GM18867 (cell line): ENCODE results near the gene TCF23.
"Not testable (repeated sequence)": the region's sequence is repeated elsewhere in the genome, so short reads cannot be mapped to it uniquely, and the experiment has no call there.

Experiments used
- ATAC-seq: cut with Tn5 transposase; IDR thresholded peaks from one replicate; pipeline ENCODE4 v1.9.1; 2021; ENCODE audit warnings: mild to moderate bottlenecking, moderate library complexity; ENCODE audit not compliant: unreplicated experiment

The TCF23 gene

DNA sequence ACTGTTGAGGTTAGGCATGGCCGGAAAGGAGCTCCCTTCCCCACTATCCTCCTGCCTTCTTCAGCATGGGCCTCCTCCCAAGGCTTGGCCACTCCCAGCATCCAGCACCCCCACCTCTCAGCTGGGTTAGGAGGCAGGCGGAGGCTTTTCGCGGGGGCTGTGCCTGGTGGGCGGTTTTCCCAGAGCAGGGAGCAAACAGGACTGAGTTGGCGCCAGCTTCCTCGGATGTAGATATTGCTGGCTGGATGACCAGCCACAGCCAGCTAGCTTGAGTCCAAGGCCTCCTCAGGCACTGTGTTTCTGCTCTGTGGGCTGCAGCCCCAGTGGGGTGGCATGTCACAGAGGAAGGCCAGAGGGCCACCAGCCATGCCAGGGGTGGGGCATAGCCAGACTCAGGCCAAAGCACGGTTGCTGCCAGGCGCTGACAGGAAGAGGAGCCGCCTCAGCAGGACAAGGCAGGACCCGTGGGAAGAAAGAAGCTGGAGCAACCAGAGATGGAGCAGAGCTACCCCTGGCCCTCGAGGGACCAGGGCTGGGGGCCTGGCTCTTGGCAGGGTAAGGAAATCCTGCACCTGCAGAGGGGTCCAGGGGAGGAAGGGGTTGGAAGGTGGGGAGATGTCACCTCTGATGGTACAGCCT lies at the start of gene TCF23:
TCF23 (plus strand) TSS at position 204 of the 639 bp plus-strand sequence; CDS start at position 334, 130 bp downstream.
- no peak for ATAC-seq

DNA sequence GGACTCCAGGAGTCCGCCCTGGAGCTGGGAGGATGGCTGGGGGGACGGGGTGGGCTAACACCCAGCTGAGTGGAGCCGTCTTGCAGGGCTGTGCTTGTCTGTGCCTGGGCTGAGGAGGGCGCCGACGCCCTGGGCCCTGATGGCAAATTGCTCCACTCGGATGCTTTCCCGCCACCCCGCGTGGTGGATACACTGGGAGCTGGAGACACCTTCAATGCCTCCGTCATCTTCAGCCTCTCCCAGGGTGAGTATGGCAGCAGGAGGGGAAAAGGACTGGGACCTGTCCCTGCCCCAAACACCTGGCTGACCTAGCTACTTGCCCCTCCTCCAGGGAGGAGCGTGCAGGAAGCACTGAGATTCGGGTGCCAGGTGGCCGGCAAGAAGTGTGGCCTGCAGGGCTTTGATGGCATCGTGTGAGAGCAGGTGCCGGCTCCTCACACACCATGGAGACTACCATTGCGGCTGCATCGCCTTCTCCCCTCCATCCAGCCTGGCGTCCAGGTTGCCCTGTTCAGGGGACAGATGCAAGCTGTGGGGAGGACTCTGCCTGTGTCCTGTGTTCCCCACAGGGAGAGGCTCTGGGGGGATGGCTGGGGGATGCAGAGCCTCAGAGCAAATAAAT lies 49.4 kb upstream of the TCF23 start:
- ATAC-seq = no peak

DNA sequence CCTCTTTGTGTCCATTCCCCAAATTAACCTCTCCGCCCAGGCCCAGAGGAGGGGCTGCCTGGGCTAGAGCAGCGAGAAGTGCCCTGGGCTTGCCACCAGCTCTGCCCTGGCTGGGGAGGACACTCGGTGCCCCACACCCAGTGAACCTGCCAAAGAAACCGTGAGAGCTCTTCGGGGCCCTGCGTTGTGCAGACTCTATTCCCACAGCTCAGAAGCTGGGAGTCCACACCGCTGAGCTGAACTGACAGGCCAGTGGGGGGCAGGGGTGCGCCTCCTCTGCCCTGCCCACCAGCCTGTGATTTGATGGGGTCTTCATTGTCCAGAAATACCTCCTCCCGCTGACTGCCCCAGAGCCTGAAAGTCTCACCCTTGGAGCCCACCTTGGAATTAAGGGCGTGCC lies 48.8 kb upstream of the TCF23 start:
- ATAC-seq = no peak

DNA sequence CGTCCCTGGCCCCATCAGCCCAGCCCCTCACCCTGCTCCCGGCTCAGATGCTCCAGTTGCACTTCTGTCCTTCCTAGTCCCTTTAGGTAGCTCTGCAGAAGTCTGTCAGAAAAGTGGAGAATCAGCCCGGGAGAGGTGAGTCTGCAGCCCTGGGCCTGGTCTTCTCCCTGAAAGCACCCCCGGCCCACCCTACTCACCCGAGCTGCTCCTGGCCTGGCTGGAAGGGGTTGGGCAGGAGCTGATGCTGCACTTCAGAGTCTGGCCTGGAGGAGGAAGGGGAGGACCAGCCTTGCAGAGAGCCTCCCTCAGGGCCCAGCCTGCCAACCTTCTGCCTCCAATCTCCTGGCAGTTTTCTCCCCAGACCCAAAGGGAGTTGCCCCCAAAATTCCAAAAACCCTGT lies 46.5 kb upstream of the TCF23 start:
- no peak for ATAC-seq

DNA sequence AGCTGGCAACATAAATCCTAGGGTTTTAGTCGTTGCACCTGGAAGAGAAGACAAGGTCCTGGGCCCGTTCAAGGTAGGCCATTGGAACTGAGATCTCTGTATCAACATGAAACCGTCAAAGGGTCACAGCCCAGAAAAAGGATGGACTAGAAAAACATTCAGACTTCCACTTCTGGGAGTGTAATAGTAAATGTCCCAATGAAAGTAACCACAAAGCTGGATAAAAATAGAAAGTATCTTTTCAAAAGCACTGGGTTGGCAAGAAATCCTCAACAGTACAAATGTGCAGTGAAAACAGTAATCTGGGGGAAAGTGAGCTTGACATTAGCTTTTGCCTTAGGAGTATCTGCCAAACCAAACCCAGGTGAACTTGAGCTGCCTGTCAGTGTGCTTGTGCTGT lies 42.8 kb upstream of the TCF23 start:
- ATAC-seq = no peak

- no peak for ATAC-seq
Observed at GRCh38 chr2:27108221-27108620, 40.6 kb upstream of the TCF23 start.

DNA sequence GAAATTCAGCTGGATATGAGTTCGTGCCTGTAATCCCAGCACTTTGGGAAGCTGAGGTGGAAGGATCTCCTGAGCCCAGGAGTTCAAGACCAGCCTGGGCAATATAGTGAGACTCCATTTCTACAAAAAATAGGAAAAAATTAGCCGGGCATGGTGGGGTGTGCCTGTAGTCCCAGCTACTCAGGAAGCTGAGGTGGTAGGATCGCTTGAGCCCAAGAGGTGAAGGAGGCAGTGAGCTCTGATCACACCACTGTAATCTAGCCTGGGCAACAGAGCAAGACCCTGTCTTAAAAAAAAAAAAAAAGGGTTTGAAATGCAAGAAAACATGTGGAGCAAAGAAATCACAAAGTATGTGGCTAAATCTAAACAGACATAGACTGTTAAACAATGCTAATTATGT lies 39.7 kb upstream of the TCF23 start:
- ATAC-seq = no peak

GRCh38 chr2:27110603-27111352 lies 38.0 kb upstream of the TCF23 start:
- ATAC-seq = not testable (repeated sequence)

- ATAC-seq = not testable (repeated sequence)
Observed at GRCh38 chr2:27111392-27112078, 37.3 kb upstream of the TCF23 start.

GRCh38 chr2:27115519-27115918 lies 33.3 kb upstream of the TCF23 start:
- no peak for ATAC-seq

GRCh38 chr2:27117995-27118524 lies 30.7 kb upstream of the TCF23 start:
- ATAC-seq = no peak

DNA sequence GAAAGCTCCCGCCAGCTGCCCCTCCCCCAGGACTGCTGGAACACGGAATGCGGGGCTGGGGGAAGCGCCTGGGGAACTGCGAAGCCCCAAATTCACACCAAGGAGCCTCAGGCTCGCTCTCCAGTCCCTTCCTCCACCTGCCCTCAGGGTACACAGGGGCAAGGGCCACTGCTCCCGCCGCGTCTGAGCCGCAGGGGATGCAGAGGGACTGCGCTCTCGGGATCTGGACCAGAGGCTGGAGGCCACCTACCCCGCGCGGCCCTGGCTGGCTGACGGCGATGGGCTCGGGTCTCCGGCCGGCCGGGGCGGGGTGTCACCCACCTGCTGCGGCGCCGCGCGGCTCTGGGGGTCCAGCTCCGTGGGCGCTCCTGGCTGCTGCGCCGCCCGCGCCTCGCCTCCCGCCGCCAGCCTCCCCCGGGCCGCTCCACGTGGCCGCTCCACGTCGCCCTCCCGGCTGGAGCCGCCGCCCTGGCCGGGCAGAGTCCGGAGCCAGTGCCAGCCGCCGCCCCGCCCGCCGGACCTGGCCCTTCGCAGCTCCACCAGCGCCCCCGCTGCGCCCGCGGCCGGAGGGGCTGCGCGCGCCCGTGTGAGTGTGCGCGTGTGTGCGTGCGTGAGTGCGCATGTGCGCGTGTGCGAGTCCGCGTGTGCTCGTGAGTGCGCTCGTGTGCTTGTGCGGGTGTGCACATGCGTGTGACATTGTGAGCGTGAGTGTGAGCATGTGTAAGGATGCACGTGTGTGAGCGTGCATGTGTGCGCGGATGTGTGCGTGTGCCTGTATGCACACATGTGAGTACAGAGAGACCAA lies 30.1 kb upstream of the TCF23 start, which contains the start of gene CGREF1:
CGREF1 (minus strand) TSS at position 604 of the 805 bp plus-strand sequence. CDS start 14,762 bp downstream, outside the sequence.
- ATAC-seq = no peak

GRCh38 chr2:27119330-27119670 lies 29.5 kb upstream of the TCF23 start:
- ATAC-seq = not testable (repeated sequence)

DNA sequence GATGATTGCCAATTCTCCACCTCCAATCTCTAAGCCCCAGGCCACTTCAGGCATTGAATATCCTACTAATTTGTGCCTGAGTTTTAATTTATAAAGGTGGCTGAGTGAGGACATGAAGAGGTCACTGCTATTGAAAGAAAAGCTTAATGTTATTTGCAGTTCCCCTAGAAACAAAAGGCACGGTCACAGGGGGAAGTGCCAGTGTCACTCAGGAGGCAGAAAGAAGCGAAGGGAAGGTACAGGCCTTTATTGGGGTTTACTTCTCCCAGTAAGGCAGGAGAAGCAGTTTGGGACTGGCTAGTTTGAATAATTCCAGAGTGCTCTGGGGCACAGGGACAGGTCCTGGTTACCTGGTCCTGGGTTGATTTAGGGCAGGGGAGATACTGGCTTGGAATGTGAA lies 26.9 kb upstream of the TCF23 start:
- ATAC-seq = no peak

DNA sequence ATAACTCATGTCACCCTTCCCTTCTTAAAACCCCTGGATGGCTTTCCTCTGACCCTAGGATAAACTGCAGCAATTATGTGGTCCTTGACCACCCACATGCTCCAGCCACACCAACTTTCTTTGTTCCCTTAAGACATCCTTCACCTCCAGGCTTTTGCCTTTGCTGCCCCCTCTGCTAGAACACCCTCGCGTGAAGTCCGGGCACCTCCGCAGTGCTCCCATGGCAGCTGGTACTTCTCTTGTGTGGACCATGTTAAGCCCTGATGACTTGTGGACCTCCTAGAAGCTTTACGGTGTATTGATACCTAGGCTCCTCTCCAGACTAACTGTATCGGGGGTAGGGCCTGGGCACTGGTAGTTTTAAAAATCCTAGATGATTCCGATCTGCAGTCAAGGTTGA lies 26.0 kb upstream of the TCF23 start:
- ATAC-seq = no peak

GRCh38 chr2:27123302-27124150 lies 25.3 kb upstream of the TCF23 start, which contains the start of gene ABHD1:
ABHD1 (plus strand) TSS chr2:27123815; CDS start chr2:27123949, 134 bp downstream.
- peak; percentile 66 for ATAC-seq

DNA sequence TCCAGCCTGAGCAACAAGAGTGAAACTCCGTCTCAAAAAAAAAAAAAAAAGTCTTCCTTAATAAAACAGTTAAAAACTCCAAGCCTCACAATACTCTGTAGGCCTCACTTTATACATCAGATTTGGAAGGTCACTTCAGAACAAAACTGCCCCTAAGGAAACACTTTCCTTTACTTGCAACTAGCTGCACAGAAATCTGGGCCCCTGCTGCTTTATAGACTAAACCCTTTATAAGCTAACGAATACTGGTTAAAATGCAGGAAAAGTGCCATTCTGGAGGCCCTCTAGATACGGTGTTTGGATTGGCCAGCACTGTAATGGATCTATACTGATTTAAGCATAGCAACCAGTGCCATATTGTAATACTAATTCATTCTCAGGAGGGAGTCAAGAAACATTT lies 23.7 kb upstream of the TCF23 start:
- no peak for ATAC-seq

DNA sequence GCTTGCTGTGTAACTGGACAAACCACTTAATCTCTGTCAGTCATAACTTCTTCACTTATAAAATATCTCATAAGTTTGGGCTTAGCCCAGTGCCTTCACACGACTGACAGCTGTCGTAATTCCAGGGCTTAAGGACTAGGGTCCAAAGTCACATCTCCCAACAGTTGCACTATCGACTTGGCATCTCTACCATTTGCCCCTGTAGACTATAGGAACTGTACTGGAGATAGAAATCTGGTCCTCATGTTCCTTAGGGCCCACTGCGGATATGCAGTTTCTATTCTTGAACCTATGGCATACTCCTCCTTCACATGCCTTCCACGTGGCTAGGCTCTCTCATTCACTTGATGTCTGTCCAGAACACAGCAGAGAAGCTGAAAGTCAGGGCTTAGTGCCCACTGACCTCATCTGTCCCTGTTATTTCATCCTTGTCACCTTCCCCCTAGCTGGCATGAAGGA lies 22.5 kb upstream of the TCF23 start:
- ATAC-seq = no peak
